HEK293T (cell line): ENCODE measurements around the gene TPRKB.
"Not testable (repeated sequence)": the region's sequence is repeated elsewhere in the genome, so short reads cannot be mapped to it uniquely, and the experiment has no call there.

Experiments
- ARNT ChIP-seq: fragments of 450-650 bp; IDR thresholded peaks from 2 replicates; pipeline ENCODE4 v1.6.1; 2017; ENCODE audit warnings: mild to moderate bottlenecking
- BHLHE40 ChIP-seq: fragments of 450-650 bp; IDR thresholded peaks from 2 replicates; pipeline ENCODE4 v1.6.1; 2016; ENCODE audit warnings: mild to moderate bottlenecking, moderate library complexity, borderline replicate concordance
- FOXA1 ChIP-seq: fragments of 450-650 bp; IDR thresholded peaks from 2 replicates; pipeline ENCODE4 v1.6.1; 2016; ENCODE audit warnings: mild to moderate bottlenecking
- FOXK2 ChIP-seq: fragments of 450-650 bp; IDR thresholded peaks from 2 replicates; pipeline ENCODE4 v1.6.1; 2016; ENCODE audit warnings: mild to moderate bottlenecking
- FOXM1 ChIP-seq: fragments of 450-650 bp; IDR thresholded peaks from 2 replicates; pipeline ENCODE4 v1.6.1; 2017; ENCODE audit warnings: mild to moderate bottlenecking, borderline replicate concordance
- HDGF ChIP-seq: fragments of 450-650 bp; IDR thresholded peaks from 2 replicates; pipeline ENCODE4 v1.6.1; 2017; ENCODE audit warnings: antibody characterized with exemption, borderline replicate concordance
- LEF1 ChIP-seq: fragments of 450-650 bp; IDR thresholded peaks from 2 replicates; pipeline ENCODE4 v1.6.1; 2017; ENCODE audit warnings: mild to moderate bottlenecking, borderline replicate concordance
- NFRKB ChIP-seq: fragments of 450-650 bp; IDR thresholded peaks from 2 replicates; pipeline ENCODE4 v1.6.1; 2016; ENCODE audit warnings: mild to moderate bottlenecking, moderate library complexity
- SP1 ChIP-seq: fragments of 450-650 bp; IDR thresholded peaks from 2 replicates; pipeline ENCODE4 v1.6.1; 2017
- SUZ12 ChIP-seq: fragments of 450-650 bp; IDR thresholded peaks from 2 replicates; pipeline ENCODE4 v1.6.1; 2016; ENCODE audit warnings: mild to moderate bottlenecking
- TARDBP ChIP-seq: fragments of 450-650 bp; IDR thresholded peaks from 2 replicates; pipeline ENCODE4 v1.6.1; 2016
- ZNF384 ChIP-seq: fragments of 450-650 bp; IDR thresholded peaks from 2 replicates; pipeline ENCODE4 v1.6.1; 2016
- TF ChIP-seq, protein P1 (sequence below): fragments of 450-650 bp; IDR thresholded peaks from 2 replicates; pipeline ENCODE4 v1.6.1; 2016

DNA sequence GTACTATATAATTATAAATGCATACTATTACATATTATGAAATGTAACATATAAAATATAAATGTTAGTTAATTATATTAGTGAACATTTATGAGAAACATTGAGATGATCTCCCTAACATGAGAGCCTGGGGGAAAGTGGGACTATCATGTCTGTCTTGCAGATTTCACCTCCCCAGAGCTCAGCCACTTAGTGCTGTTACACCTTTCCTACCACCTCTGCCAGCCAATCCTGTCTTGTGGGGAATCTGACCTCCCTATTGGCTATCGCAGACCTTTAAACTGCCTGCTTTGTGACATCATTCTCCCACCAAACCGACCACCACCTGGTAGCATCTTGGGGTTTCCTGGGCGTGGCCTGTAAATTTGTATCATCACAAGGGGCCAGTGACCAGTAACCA is 46.7 kb upstream of the TPRKB start, which contains the start of gene C2orf78:
- not testable (repeated sequence) for TF ChIP-seq FOXK2, TARDBP, ARNT, HDGF, SP1, NFRKB, BHLHE40, LEF1, FOXM1, SUZ12, FOXA1, ZNF384
- TF ChIP-seq, protein P1, sequence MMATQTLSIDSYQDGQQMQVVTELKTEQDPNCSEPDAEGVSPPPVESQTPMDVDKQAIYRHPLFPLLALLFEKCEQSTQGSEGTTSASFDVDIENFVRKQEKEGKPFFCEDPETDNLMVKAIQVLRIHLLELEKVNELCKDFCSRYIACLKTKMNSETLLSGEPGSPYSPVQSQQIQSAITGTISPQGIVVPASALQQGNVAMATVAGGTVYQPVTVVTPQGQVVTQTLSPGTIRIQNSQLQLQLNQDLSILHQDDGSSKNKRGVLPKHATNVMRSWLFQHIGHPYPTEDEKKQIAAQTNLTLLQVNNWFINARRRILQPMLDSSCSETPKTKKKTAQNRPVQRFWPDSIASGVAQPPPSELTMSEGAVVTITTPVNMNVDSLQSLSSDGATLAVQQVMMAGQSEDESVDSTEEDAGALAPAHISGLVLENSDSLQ = not testable (repeated sequence)
